ENCODE data around the gene AK9.

DNA sequence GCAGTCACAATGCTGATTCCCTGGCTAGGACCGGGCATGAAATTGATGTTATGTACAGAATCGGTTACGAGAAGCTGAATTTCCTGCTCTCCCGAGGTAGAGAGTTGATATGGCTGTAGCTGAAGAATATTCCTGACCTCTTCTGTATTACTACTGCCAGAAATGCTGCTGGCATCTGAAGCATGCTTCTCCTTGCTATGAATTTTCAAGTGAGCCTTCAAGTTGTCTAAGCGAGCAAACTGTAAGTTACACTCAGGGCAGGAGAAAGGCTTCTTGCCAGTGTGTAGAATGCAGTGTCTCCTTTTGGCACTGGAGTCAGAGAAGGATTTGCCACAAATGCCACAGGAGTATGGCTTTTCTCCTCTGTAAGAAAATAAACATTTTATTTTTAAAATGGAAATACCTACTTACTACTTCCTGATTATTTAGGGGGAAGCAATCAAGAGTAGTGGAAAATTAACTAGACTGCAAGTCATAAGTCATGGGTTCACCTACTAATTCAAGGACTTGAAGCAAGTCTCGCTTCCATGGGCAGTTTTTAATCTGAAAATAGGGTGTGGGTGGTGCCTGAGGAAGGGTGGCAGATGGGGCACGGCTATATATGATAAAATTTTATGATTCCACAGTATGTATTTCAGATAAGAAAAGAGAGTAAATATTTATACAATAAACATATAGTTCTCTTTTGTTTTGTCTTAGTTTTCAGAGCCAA lies 224.6 kb downstream of the AK9 start:
- TF ChIP-seq, protein P1, sequence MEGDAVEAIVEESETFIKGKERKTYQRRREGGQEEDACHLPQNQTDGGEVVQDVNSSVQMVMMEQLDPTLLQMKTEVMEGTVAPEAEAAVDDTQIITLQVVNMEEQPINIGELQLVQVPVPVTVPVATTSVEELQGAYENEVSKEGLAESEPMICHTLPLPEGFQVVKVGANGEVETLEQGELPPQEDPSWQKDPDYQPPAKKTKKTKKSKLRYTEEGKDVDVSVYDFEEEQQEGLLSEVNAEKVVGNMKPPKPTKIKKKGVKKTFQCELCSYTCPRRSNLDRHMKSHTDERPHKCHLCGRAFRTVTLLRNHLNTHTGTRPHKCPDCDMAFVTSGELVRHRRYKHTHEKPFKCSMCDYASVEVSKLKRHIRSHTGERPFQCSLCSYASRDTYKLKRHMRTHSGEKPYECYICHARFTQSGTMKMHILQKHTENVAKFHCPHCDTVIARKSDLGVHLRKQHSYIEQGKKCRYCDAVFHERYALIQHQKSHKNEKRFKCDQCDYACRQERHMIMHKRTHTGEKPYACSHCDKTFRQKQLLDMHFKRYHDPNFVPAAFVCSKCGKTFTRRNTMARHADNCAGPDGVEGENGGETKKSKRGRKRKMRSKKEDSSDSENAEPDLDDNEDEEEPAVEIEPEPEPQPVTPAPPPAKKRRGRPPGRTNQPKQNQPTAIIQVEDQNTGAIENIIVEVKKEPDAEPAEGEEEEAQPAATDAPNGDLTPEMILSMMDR (conservative IDR thresholded peaks at IDR 0.05; ENCODE audit: low read depth, low read length), result no peak
- no peak for TF ChIP-seq EZH2 (IDR thresholded peaks at IDR 0.05; ENCODE audit: borderline replicate concordance, low read depth, low read length, poor library complexity, severe bottlenecking)

Measured in A673 (cell line).